G401 (cell line): ENCODE data around the gene ZNF579. TPM values are rescaled to one million over a fixed set of nuclear protein-coding genes. Genes with fewer than 3 reads are reported as not detected.
"Not testable (repeated sequence)": the region's sequence is repeated elsewhere in the genome, so short reads cannot be mapped to it uniquely, and the experiment has no call there.

ENCODE experiments used
- DNase-seq: peaks from one replicate; pipeline ENCODE4 v3.0.0-alpha.2; 2015; ENCODE audit warnings: low spot score
- in situ Hi-C: cut with HindIII; loops from 2 replicates; pipeline ENCODE4 v1.10.0; 2016; ENCODE audit warnings: low sequenced_read_pairs, mixed read lengths
- total RNA-seq: library from RNA; depleted of rRNA; stranded (reverse); fragments of >200 nt; shearing (Covaris generic); gene quantifications from 2 replicates; pipeline ENCODE4 v1.2.3, GENCODE V29; 2014

The ZNF579 gene
- total RNA-seq, 1 experiment from 2014 or later = 16.2 TPM

DNA sequence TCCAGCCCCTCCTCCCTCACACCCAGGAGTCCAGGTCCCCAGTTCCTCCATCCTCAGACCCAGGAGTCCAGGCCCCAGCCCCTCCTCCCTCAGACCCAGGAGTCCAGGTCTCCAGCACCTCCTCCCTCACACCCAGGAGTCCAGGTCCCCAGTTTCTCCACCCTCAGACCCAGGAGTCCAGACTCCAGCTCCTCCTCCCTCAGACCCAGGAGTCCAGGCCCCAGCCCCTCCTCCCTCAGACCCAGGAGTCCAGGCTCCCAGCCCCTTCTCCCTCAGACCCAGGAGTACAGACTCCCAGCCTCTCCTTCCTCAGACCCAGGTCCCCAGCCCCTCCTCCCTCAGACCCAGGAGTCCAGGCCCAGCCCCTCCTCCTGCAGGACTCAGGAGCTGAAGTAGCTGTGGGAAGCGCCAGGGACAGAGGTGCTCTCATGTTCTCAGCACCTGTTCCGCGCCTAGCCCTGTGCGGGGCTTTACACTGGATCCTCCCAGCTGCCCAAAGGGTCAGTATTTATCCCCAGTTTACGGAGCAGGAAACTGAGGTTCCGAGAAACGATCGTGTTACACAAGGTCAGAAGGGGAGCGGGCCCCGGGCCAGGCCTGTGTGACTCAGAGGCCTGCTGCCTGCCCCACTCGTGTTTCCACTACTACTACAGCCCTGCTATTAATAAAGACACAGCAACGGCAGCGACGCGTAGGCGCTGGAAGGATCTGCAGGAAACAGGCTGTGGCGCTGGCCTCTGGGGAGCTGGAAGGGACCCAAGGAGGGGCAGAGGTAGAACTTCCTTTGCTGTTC is 33.6 kb downstream of the ZNF579 start:
- in situ Hi-C loops = no loop called here
- no peak for DNase-seq

DNA sequence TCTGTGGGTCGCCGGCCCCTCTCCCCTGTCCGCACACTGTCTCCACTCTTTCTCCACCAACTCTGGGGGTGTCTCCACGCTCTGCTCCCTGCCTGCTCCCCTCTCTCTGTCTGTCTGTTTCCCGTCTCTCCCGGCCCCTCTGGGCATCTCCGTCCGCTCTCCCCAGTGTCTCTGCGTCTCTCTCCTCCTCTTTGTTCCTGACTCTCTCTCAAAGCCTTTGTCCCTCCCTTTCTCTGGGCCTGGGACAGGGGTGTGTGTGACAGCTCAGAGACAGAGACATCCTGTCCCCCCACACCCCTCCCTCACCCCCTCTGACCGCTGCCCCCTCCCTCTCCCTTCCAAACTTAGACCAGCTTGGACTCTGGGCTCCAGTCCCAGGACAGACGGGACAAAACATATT is 34.6 kb downstream of the ZNF579 start:
- in situ Hi-C loops = no loop called here
- DNase-seq = no peak

- DNase-seq = no peak
- in situ Hi-C loops = no loop called here
These were observed 35.2 kb downstream of the ZNF579 start, which contains the start of gene SBK3 for GRCh38 chr19:55545443-55545842. TSS of gene SBK3 (minus strand) at chr19:55545543. CDS start at chr19:55545543, 0 bp downstream.

- DNase-seq = no peak
- in situ Hi-C loops = no loop called here
These were observed 35.7 kb downstream of the ZNF579 start for GRCh38 chr19:55544776-55545439.

DNA sequence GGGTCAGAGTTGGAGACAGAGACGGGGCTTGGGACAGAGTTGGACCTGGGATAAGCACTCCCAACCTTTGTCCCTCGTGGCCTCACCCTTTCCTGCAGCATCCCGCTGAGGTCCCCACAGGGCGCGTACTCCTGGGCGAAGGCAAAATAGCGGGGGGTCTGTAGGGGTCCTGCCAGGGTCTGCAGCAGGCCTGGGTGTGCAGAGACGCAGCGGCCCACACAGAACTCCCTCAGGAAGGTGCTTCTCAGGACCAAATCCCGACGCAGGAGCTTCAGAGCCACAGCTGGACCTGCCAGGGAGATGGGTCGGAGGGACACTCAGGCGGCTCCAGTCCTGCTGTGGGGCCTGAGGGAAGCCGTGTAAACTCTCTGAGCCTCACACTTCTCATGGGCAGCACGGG is 36.6 kb downstream of the ZNF579 start:
- no peak for DNase-seq
- in situ Hi-C loops = no loop called here

DNA sequence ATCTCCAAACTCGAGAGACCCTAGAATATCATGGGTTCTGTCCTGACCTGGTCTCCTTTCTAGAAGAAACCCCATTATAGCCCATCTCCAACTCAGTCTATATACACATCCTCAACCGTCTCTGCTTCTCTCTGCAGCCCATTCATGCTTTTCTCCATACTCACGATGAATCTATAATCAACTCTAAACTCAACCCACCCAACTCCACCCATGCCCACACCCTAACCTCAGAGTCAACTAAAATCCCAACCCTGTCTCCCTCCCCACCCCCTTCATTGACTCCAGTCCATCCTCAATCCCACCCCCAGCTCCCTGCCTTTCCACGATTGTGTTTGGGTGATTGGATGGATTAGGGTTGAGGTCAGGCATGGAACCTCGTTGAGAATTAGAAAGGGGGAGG is 37.1 kb downstream of the ZNF579 start:
- in situ Hi-C loops = no loop called here
- DNase-seq = no peak

GRCh38 chr19:55542292-55542855 is 38.3 kb downstream of the ZNF579 start:
- DNase-seq = no peak
- in situ Hi-C loops = no loop called here

GRCh38 chr19:55541091-55541490 is 39.6 kb downstream of the ZNF579 start:
- no peak for DNase-seq
- in situ Hi-C loops = no loop called here

DNA sequence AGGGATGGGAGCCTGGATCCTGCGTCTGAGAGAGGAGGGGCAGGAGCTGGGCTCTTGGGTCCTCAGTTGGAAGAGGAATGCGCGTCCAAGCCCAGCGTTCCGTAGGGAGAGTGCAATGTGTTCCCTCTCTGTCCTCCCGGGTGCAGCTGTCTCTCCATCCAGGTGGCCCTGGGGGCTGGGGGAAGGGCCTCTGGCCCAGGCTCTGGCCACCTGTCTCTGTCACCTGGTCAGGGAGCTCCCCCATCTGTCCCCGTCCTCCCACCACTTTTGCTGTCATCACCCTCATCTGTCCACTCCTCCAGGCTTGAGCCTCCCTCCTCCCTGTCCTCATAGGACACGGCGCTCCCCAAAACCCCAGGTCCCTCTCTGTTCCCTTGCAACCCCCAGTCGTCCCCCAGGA is 40.0 kb downstream of the ZNF579 start:
- in situ Hi-C loops = no loop called here
- DNase-seq = peak; percentile 95

DNA sequence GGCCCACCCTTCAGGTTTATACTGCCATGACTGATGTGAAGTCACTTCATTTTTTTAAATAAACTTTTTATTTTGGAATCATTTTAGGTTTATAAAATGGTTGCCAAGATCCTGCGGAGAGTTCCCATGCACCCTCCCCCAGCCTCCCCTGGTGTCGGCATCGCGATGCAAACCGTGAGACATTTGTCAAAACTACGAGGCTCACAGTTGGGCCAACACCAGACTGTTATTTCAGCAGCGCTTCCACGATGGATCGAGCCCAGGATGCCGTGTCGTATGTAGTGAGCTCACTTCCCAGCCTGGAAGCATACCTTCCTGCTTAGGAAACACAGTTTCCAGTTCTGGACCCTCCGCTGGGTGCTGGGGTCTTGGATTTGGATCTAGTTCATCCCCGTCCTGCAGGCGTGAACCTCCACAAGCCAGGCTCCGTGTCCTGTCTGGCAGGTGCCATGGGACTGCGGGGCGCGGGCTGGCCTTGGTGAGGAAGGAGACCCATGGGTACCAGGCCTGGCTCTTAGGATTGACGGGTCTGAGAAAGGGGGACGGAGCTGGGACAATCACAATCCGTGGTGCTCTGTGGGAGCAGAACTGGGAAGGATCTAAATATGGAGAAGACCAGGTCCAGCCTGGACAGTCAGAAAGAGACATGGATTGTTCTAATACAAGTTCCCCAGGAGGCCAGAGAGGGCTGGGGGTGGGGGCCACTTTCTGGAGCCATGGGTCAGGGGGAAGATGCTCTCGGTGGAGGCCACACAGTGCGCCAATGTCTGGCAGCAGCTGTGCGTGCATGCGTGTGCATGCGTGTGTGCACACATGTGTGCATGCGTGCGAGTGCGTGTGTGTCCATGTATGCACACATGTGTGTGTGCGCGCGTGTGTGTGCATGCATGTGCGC is 41.3 kb downstream of the ZNF579 start:
- peak; percentile 39 for DNase-seq
- in situ Hi-C loops = no loop called here

- in situ Hi-C loops = no loop called here
- DNase-seq = no peak
These were observed 42.5 kb downstream of the ZNF579 start for GRCh38 chr19:55538132-55538531.

DNA sequence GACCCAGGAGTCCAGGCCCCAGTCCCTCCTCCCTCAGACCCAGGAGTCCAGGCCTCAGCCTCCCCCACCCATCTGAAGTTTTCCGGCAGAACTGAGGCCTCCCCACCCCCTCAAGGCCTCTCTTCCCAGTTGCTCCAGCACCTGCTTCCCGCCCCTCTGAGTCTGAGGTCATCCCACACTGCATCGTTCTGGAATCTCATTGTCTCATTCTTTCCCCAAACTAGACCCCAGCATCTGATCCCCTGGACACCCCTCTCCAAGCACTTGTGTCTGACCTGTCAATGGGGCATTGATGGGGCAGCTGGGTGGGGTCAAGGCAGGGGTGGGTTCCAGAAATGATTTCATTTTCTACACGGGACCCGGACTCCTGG is 42.9 kb downstream of the ZNF579 start:
- in situ Hi-C loops = no loop called here
- no peak for DNase-seq

DNA sequence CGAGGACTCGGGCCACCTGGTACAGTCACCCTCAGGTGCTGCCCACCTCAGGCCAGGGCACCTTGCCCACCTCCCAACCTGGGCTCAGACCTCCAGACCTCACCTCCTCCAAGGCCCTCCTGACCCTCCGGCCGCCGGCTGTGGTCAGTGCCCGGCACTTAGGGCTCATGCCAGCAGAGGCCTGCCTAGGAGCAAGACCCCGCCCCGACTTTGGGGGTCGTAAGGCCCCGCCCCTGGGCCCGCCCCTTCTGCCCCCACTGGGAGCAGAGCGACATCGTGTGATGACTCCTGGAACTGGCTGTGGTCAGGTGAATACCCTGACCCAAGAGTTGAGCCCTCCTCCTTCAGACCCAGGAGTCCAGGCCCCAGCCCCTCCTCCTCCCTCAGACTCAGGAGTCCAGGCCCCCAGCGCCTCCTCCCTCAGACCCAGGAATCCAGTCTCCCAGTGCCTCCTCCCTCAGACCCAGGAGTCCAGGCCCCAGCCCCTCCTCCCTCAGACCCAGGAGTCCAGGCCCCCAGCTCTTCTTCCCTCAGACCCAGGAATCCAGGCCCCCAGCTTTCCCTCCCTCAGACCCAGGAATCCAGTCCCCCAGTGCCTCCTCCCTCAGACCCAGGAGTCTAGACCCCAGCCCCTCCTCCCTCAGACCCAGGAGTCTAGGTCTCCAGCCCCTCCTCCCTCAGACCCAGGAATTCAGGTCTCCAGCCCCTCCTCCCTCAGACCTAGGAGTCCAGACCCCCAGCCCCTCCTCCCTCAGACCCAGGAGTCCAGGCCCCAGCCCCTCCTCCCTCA is 43.5 kb downstream of the ZNF579 start, which contains the start of gene SBK2:
Gene SBK2 (minus strand): TSS at position 183 of the 790 bp plus-strand sequence. CDS start 839 bp downstream, outside the sequence.
- in situ Hi-C loops = no loop called here
- no peak for DNase-seq

DNA sequence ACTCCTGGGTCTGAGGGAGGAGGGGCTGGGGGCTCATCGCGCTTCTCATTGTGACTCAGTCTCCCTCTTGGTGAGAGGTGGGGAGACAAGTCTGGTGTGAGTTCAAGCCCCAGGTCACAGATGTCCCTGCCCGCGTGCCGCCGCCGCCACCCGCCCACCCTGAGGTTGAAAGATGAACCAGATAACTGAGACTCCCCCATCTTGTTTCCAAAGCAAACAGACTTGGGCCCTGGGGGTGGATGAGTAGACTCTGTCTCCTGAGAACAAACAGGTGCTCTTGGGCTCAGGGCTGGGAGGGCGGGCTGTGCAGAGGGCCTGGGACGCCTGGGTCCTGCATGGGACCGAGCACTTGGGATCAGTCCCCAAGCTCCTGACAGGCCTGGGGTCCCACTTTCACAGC is 44.3 kb downstream of the ZNF579 start:
- in situ Hi-C loops = no loop called here
- DNase-seq = no peak

- no peak for DNase-seq
- in situ Hi-C loops = no loop called here
These were observed 44.7 kb downstream of the ZNF579 start for GRCh38 chr19:55535965-55536350.

GRCh38 chr19:55535173-55535964 is 45.3 kb downstream of the ZNF579 start:
- in situ Hi-C loops = no loop called here
- DNase-seq = no peak

GRCh38 chr19:55534280-55534679 is 46.4 kb downstream of the ZNF579 start:
- DNase-seq, in situ Hi-C loops: not testable (repeated sequence)

DNA sequence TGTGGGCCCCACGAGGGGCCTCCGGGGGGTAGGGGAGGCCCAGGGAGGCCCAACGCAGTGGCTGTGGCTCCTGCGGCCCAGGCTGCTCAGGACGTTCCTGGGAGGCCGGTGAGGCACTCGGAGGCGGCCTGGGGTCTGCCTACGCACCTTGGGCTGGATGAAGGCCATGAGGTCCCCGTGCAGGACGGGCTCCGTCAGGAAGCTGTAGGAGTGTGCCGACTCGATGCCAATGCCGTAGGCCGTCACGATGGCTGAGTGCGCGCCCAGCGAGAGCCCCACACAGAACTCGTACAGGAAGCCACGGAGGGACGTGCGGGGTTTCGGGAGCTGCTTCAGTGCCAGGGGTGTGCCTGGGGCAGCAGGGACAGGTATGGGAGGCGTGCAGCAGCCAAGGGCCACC is 49.7 kb downstream of the ZNF579 start:
- DNase-seq = no peak
- in situ Hi-C loops = no loop called here
